Medulla oblongata (tissue), 1 donor: ENCODE measurements around the gene PTH2.

Experiments used
- DNase-seq: peaks from one replicate; pipeline ENCODE4 v3.0.0-alpha.2; 2015; ENCODE audit errors: extremely low spot score

The PTH2 gene

GRCh38 chr19:49411681-49412326, 11.4 kb downstream of the PTH2 start:
- no peak for DNase-seq

DNA sequence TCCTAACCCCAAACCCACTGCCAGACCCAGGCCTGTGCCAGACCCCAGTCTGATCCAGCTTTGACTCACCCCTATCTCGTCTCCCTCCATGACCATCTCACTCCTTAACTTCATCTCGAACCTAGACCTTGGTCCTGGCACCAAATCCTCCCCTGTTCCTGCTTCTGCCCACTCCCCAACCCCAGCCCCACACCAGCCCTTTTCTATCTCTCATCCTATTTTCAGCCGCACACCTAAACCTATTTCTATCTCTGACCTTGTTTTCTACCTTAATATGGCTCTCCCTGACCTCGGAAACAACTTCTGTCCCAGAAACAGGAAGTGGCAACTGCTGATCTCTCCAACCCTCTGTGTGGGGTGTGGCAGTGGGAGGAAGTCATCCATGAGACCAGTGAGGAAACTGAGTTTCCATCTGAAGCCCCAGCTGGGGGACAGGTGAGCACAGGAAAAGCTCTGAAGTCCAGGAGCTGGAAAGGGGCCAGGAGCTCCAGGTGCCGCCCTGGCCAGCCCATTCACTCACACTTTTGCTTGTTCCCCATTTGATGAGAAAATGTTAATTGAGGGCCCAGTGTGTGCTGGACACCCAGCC, 13.7 kb downstream of the PTH2 start:
- peak; percentile 6 for DNase-seq

- no peak for DNase-seq
Observed at GRCh38 chr19:49408816-49409440, 14.3 kb downstream of the PTH2 start.

- no peak for DNase-seq
Observed at GRCh38 chr19:49407482-49408015, 15.7 kb downstream of the PTH2 start.

- DNase-seq: no peak
Observed at GRCh38 chr19:49407079-49407478, 16.2 kb downstream of the PTH2 start.

DNA sequence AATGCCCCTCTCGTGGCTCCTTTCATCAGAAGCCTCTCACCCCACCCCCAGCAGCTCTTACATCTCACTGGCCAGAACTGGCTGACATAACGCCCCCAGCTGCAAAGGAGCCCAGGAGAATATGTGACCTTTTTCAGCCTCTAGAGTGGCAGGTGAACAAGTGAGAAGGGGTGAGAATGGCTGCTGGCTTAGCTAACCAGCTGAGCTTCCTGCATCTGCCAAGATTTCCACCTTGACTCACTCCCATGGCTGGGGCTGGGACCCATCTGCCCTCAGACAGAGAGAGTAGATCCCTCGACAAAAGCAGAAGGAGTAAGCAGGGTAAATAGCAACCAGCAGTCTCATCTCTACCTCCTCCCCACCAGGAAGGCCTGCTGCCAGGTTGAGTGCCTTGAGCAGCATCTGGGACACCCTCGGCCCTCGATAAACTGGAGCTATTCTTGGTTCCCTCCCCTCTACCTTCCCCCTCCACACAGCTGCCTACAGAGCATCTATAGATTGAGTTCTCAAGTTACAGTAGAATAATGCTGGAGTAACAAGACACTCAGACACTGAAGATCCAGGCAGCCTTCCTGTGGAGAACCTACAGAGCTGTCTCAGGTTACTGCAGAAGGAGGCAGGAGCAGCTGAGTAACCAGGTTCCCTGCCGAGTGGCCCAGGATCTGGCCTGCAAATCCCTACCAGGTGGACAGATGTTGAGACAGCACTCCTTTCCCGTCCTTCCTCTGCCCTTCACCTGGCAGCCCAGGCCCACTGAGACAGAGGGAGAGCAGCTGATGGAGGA, 19.6 kb downstream of the PTH2 start:
- no peak for DNase-seq

DNA sequence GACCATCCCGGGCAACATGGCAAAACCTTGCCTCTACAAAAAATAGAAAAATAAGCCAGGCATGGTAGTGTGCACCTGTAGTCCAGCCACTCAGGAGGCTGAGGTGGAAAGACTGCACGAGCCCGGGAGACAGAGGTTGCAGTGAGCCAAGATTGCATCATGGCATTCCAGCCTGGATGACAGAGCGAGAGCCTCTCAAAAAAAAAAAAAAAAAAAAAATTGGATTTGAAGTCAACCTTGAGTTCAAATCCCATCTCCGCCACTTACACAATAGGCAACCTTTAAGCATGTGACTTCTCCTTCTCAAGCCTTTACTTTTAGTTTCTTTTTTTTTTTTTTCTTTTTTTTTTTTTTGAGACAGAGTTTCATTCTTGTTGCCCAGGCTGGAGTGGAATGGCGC, 23.2 kb downstream of the PTH2 start:
- no peak for DNase-seq

GRCh38 chr19:49398931-49399330, 24.3 kb downstream of the PTH2 start:
- DNase-seq: no peak

- no peak for DNase-seq
Observed at GRCh38 chr19:49398001-49398615, 25.1 kb downstream of the PTH2 start.

DNA sequence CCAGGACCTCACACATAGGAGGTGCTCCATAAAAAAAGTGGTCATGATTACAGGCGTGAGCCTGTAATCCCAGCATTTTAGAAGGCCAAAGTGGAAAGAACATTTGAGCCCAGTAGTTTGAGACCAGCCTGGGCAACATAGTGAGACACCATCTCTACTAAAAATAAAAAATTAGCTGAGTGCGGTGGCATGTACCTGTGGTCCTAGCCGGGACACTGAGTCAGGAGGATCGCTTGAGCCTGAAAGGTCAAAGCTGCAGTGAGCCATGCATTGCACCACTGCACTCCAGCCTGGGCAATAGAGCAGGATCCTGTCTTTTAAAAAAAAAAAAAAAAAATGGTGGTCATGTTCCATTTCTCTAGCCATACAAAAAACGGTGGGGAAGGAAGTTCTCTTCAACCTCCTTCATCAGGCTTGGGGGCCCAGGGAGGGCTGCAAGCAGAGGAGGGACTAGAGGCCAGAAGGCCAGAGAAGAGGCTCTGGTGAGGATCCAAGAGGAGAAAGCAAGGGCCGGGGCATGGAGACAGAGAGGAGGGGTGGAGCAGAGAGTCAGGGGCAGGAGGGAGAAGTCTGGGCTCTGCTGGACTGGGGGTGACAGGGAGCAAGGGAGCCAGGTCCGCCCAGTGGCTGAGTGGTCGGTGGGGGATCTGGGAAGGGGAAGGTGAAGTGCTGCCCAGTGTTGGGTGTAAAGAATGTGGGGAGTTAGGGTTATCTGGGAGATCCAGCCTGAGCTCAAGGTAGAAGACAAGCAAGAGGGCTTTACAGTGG, 26.3 kb downstream of the PTH2 start:
- DNase-seq: no peak

GRCh38 chr19:49395581-49396407, 27.4 kb downstream of the PTH2 start:
- no peak for DNase-seq

DNA sequence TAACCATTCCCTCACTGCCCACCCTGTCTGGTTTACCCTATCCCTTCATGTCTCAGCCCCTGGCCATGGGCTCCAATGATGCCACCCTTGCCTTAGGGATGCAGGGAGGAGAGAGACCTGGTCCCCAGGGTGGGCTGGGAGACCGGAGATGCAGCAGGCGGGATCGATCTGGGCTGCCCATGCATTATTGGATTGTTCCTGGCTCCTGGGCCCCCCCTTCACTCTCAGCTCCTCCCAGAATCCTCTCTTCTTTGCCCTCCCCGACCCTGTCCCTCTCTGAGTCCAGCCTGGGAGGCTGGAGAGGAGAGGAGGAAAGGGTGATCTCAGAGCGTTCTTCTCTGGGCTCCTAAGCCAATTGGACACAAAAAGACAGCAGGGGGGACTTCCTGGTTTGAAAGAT, 29.4 kb downstream of the PTH2 start:
- DNase-seq: no peak

GRCh38 chr19:49391581-49392399, 31.5 kb downstream of the PTH2 start:
- DNase-seq: peak; percentile 78

DNA sequence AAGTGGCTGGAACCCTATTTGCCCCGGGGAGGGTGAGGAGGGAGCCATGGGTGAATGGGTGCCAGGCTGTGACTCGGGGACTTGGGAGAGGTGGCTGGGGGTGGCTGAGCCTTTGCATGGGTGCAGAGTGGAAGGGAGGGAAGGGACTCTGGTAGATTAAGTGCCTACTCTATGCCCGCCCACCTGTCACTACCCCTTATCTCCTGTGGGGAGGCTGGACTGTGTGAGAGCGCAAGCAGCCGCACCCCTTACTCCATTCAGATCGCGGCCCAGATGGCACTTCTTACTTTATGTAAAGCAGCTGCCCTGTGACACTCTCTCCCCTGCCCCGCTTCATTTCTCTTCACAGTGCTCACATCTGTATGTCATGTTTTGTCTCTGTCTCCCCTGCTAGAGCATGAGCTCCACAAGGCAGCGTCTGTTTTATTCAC, 32.3 kb downstream of the PTH2 start:
- DNase-seq: no peak

GRCh38 chr19:49390131-49390928, 32.9 kb downstream of the PTH2 start:
- no peak for DNase-seq

- no peak for DNase-seq
Observed at GRCh38 chr19:49389406-49389805, 33.8 kb downstream of the PTH2 start.

DNA sequence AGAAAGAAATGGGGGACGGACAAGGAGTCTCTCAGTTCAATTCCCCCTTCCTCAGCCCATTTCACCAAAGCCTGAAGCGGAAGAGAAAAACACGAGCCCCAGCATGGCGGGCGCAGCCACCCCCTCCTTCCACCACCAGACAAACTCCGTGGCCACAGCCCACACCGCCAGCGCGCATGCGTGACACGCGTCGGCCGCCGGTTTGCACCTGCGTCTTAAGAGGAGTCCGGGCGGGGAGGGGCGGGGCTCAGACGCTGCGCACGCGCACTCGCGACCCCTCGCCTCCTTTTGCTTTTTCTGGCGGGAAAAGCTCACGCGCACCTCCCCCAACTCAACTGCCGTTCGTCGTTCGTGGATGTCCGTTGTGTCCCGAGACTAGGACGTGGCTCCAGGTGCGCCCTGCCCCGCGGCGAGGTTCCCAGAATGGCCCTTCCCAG, 35.3 kb downstream of the PTH2 start, which contains the start of gene KASH5:
KASH5 (plus strand) TSS at position 314 of the 437 bp plus-strand sequence. CDS start 2,635 bp downstream, outside the sequence.
- DNase-seq: peak; percentile 78

GRCh38 chr19:49383599-49383998, 39.6 kb downstream of the PTH2 start:
- no peak for DNase-seq
